Hepatocyte (in vitro differentiated cells): ENCODE data around the gene SLC5A5. TPM values are rescaled to one million over a fixed set of nuclear protein-coding genes. Genes with fewer than 3 reads are reported as not detected.

Experiments
- DNase-seq: peaks from one replicate; pipeline ENCODE4 v3.0.0-alpha.2; 2016; ENCODE audit warnings: low spot score
- H2AFZ ChIP-seq: fragments of 200-600 bp; sonication (generic); 2 replicates; pipeline ENCODE4 v1.6.0; 2016; ENCODE audit warnings: antibody characterized with exemption, mild to moderate bottlenecking
- H3K27ac ChIP-seq: fragments of 200-600 bp; sonication (generic); 2 replicates; pipeline ENCODE4 v1.5.1; 2016; ENCODE audit warnings: mild to moderate bottlenecking
- H3K27me3 ChIP-seq: fragments of 200-600 bp; sonication (generic); 2 replicates; pipeline ENCODE4 v1.6.1; 2016
- H3K36me3 ChIP-seq: fragments of 200-600 bp; sonication (generic); replicated peaks from 2 replicates; pipeline ENCODE4 v1.5.1; 2016; ENCODE audit warnings: low read depth; ENCODE audit not compliant: insufficient read depth
- H3K4me1 ChIP-seq: fragments of 200-600 bp; sonication (generic); 2 replicates; pipeline ENCODE4 v1.5.1; 2016; ENCODE audit warnings: mild to moderate bottlenecking, moderate library complexity; ENCODE audit not compliant: insufficient read depth
- H3K4me2 ChIP-seq: fragments of 200-600 bp; sonication (generic); 2 replicates; pipeline ENCODE4 v1.6.0; 2016
- H3K4me3 ChIP-seq: fragments of 200-600 bp; sonication (generic); 2 replicates; pipeline ENCODE4 v1.5.1; 2016; ENCODE audit warnings: mild to moderate bottlenecking
- H3K79me2 ChIP-seq: fragments of 200-600 bp; sonication (generic); 2 replicates; pipeline ENCODE4 v1.6.0; 2017; ENCODE audit warnings: mild to moderate bottlenecking
- H3K9me2 ChIP-seq: fragments of 200-600 bp; sonication (generic); replicated peaks from 2 replicates; pipeline ENCODE4 v1.6.0; 2017; ENCODE audit warnings: mild to moderate bottlenecking; ENCODE audit not compliant: insufficient read depth
- H3K9me3 ChIP-seq: fragments of 200-600 bp; sonication (generic); 2 replicates; pipeline ENCODE4 v1.5.1; 2016; ENCODE audit warnings: low read depth, mild to moderate bottlenecking
- H4K20me1 ChIP-seq: fragments of 200-600 bp; sonication (generic); 2 replicates; pipeline ENCODE4 v1.6.0; 2016; ENCODE audit warnings: mild to moderate bottlenecking; ENCODE audit not compliant: insufficient read depth, poor library complexity, severe bottlenecking
- EZH2 ChIP-seq: fragments of 200-600 bp; sonication (generic); IDR thresholded peaks from 2 replicates; pipeline ENCODE4 v1.6.1; 2016; ENCODE audit warnings: antibody characterized with exemption, mild to moderate bottlenecking, borderline replicate concordance
- EZH2phosphoT487 ChIP-seq: fragments of 200-600 bp; sonication (generic); IDR thresholded peaks from one replicate; pipeline ENCODE4 v1.6.1; 2018; ENCODE audit warnings: antibody characterized with exemption, mild to moderate bottlenecking, low read depth, moderate library complexity; ENCODE audit not compliant: unreplicated experiment, severe bottlenecking
- WGBS: methylation state at CpG from one replicate; pipeline ENCODE4 v1.1.6; 2016; ENCODE audit warnings: low lambda C conversion rate; ENCODE audit errors: missing lambda C conversion rate; 5-methylcytosine and 5-hydroxymethylcytosine counted together
- polyA plus RNA-seq: library from polyadenylated mRNA; unstranded; fragments of >200 nt; fragmentation: Nextera tagmentation; extraction: Ambion mirVana; gene quantifications from 2 replicates; pipeline ENCODE4 v1.2.1, GENCODE V29; 2016
- total RNA-seq: library from RNA; depleted of rRNA; stranded (reverse); fragments of >200 nt; gene quantifications from 2 replicates; pipeline ENCODE4 v1.2.3, GENCODE V29; 2014
- TF ChIP-seq, protein P1 (sequence below): fragments of 200-600 bp; sonication (generic); IDR thresholded peaks from 2 replicates; pipeline ENCODE4 v1.5.1; 2016; ENCODE audit warnings: antibody characterized with exemption, mild to moderate bottlenecking; ENCODE audit not compliant: poor library complexity

Gene SLC5A5
- total and polyA plus RNA-seq, 2 experiments from 2014 or later: 0.03 TPM; not detected in 1

DNA sequence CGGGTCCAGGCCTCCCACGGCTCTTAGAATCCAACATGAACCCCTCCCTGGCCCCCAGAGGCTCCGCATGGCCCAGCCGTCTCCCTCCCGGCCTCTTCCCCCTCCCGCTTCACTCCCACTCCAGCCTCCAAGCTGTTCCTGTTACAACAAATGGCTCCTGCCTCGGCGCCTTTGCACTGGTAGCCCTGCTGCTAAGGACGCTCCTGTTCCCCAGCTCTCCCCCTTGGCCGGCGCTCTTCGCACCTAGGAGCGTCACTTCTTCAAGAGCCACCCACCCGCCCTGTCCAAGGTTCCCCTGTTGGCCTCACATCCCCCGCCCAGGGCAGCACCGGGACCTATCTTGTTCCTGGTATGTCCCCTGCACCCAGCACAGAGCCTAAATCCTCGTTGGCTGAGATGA lies 70.4 kb downstream of the SLC5A5 start:
- Histone ChIP-seq H3K9me3 (no peaks in the 10 kb centered on the region), H3K4me2 (no peak overlapping the region), H2AFZ (no peak overlapping the region), H3K4me3 (no peak overlapping the region), H3K36me3 (no peaks in the 10 kb centered on the region), H3K27ac (no peak overlapping the region), H3K27me3 (no peaks in the 10 kb centered on the region), H3K4me1 (peaks cover 2% of the 10 kb centered on the region), H3K9me2 (no peaks in the 10 kb centered on the region), H4K20me1 (no peaks in the 10 kb centered on the region), H3K79me2 (no peaks in the 10 kb centered on the region)
- no peak for DNase-seq
- TF ChIP-seq EZH2 (no peak), EZH2phosphoT487 (no peak)
- TF ChIP-seq, protein P1, sequence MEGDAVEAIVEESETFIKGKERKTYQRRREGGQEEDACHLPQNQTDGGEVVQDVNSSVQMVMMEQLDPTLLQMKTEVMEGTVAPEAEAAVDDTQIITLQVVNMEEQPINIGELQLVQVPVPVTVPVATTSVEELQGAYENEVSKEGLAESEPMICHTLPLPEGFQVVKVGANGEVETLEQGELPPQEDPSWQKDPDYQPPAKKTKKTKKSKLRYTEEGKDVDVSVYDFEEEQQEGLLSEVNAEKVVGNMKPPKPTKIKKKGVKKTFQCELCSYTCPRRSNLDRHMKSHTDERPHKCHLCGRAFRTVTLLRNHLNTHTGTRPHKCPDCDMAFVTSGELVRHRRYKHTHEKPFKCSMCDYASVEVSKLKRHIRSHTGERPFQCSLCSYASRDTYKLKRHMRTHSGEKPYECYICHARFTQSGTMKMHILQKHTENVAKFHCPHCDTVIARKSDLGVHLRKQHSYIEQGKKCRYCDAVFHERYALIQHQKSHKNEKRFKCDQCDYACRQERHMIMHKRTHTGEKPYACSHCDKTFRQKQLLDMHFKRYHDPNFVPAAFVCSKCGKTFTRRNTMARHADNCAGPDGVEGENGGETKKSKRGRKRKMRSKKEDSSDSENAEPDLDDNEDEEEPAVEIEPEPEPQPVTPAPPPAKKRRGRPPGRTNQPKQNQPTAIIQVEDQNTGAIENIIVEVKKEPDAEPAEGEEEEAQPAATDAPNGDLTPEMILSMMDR: no peak
- 92% methylated on average over 16 of the region's 17 CpGs for WGBS

GRCh38 chr19:17942582-17943273 lies 71.0 kb downstream of the SLC5A5 start:
- H3K79me2 ChIP-seq: no peaks in the 10 kb centered on the region
- H3K9me3 ChIP-seq: no peaks in the 10 kb centered on the region
- no peak for DNase-seq
- H3K36me3 ChIP-seq: no peaks in the 10 kb centered on the region
- H4K20me1 ChIP-seq: no peaks in the 10 kb centered on the region
- TF ChIP-seq, protein P1: no peak
- TF ChIP-seq EZH2 (no peak), EZH2phosphoT487 (no peak)
- peaks cover 4% of the 10 kb centered on the region for H3K4me1 ChIP-seq
- no peaks in the 10 kb centered on the region for H3K27me3 ChIP-seq
- WGBS: 89% methylated on average over 26 of the region's 41 CpGs
- H3K27ac ChIP-seq: no peak overlapping the region
- no peak overlapping the region for H3K4me2 ChIP-seq
- H3K9me2 ChIP-seq: no peaks in the 10 kb centered on the region
- no peak overlapping the region for H2AFZ ChIP-seq
- no peak overlapping the region for H3K4me3 ChIP-seq

DNA sequence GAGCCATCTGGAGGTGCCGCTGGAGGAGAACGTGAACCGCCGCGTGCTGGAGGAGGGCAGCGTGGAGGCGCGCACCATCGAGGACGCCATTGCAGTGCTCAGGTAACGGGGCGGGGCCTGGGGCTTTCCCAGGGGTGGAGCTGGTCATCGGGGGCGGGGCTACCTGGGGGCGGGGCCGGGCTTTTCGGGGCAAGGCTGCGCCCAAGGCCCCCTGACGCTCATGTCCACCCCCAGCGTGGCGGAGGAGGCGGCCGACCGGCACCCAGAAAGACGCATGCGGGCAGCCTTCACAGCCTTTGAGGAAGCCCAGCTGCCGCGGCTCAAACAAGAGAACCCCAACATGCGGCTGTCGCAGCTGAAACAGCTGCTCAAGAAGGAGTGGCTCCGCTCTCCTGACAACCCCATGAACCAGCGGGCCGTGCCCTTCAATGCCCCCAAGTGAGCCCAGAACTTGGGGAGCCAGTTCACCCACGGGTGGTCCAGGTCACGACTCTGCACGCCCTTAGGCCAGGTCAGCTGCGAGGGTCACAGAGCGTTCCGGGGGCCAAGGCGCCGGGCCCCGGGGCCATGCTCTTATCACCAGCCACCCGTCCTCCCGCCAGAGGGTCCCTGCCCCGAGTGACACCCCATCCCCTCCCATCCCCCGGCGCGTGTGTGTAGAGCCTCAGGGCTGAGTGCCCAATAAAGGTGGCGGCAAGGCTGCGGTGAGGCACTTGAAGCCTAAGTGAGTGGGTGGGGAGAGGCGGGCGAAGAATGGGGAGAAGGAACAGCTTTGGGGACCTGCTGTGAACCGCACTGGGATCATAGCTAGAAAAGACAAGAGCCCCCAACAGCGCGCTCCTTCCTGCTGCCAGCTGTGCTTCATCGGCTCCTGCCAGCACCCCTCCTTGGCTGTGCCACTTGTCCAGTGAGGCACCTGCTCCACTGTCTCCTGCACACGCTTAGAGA lies 71.8 kb downstream of the SLC5A5 start:
- H3K79me2 ChIP-seq: no peaks in the 10 kb centered on the region
- no peaks in the 10 kb centered on the region for H4K20me1 ChIP-seq
- no peaks in the 10 kb centered on the region for H3K36me3 ChIP-seq
- no peak for DNase-seq
- H3K27me3 ChIP-seq: no peaks in the 10 kb centered on the region
- no peak overlapping the region for H3K4me3 ChIP-seq
- no peaks in the 10 kb centered on the region for H3K9me3 ChIP-seq
- H3K4me2 ChIP-seq: no peak overlapping the region
- H3K27ac ChIP-seq: no peak overlapping the region
- no peaks in the 10 kb centered on the region for H3K9me2 ChIP-seq
- TF ChIP-seq, protein P1: no peak
- TF ChIP-seq EZH2phosphoT487: no peak
- no peak for TF ChIP-seq EZH2
- WGBS: 93% methylated on average over 41 of the region's 57 CpGs
- H2AFZ ChIP-seq: no peak overlapping the region
- H3K4me1 ChIP-seq: peaks cover 5% of the 10 kb centered on the region
